GM12878 (cell line): ENCODE measurements around the gene PRKN. TPM values are rescaled to one million over a fixed set of nuclear protein-coding genes. Genes with fewer than 3 reads are reported as not detected.

Source experiments
- ATAC-seq: fragments of 200-7000 bp; cut with Tn5 transposase; 3 replicates; pipeline ENCODE4 v1.9.1; 2020; ENCODE audit warnings: mild to moderate bottlenecking, moderate library complexity
- BruUV-seq: library from RNA; stranded (reverse); fragments of 400-500 nt; replicated peaks from 2 replicates; lab custom pipeline; 2021; lab: Mats Ljungman, UMichigan
- CTCF ChIA-PET: fragments of 300-600 bp; sonication (Branson Sonifier 250); formaldehyde crosslinking; extraction: SDS; loops from one replicate; lab custom pipeline; 2021; ENCODE audit warnings: inconsistent platforms; lab: Yijun Ruan, JAX
- POLR2A ChIA-PET: fragments of 350-600 bp; formaldehyde crosslinking; extraction: SDS; loops from one replicate; lab custom pipeline; 2021; ENCODE audit warnings: inconsistent platforms; lab: Charles Lee
- RAD21 ChIA-PET: fragments of 300-600 bp; sonication (Branson Sonifier 250); formaldehyde crosslinking; loops from one replicate; lab custom pipeline; 2023; ENCODE audit warnings: antibody characterized with exemption; ENCODE audit not compliant: unreplicated experiment; lab: Charles Lee
- SMC1A ChIA-PET: fragments of 300-600 bp; sonication (Branson Sonifier 250); formaldehyde crosslinking; loops from one replicate; lab custom pipeline; 2023; ENCODE audit not compliant: unreplicated experiment, uncharacterized antibody; lab: Charles Lee
- DNase-seq: peaks from one replicate; pipeline ENCODE4 v3.0.0-alpha.2; 2011; ENCODE audit warnings: low read depth, low spot score
- FAIRE-seq: peaks from 3 replicates; lab custom pipeline; 2011; peaks lifted over from hg19 to GRCh38; lab: Jason Lieb, UNC
- H2AFZ ChIP-seq: 2 replicates; pipeline ENCODE4 v1.6.0; 2011; ENCODE audit warnings: low read depth, low read length, control low read depth; ENCODE audit not compliant: control insufficient read depth
- H3K27ac ChIP-seq: 2 replicates; pipeline ENCODE4 v1.5.1; 2011; ENCODE audit warnings: control low read depth; ENCODE audit not compliant: control insufficient read depth, insufficient read depth
- H3K27me3 ChIP-seq, 2 experiments: replicated peaks in 1 of 2; 2 replicates each; pipeline versions ENCODE4 v1.6.0 to v1.6.1; 2011; ENCODE audit warnings: low read length in 1 of 2; ENCODE audit not compliant: control insufficient read depth in 2 of 2, insufficient read depth in 2 of 2
- H3K36me3 ChIP-seq, 2 experiments: 2 replicates each; pipeline ENCODE4 v1.5.1; 2011; ENCODE audit warnings: low read length in 1 of 2; ENCODE audit not compliant: control insufficient read depth in 2 of 2, insufficient read depth in 2 of 2
- H3K4me1 ChIP-seq: 2 replicates; pipeline ENCODE4 v1.6.1; 2011; ENCODE audit warnings: mild to moderate bottlenecking, low read length, moderate library complexity, mixed read lengths; ENCODE audit not compliant: control insufficient read depth, insufficient read depth
- H3K4me2 ChIP-seq: 2 replicates; pipeline ENCODE4 v1.6.0; 2011; ENCODE audit warnings: control low read depth; ENCODE audit not compliant: control insufficient read depth, insufficient read depth
- H3K4me3 ChIP-seq: fragments of 200-600 bp; sonication (generic); 2 replicates; pipeline ENCODE4 v1.5.1; 2016
- H3K79me2 ChIP-seq: 2 replicates; pipeline ENCODE4 v1.6.0; 2011; ENCODE audit warnings: low read length; ENCODE audit not compliant: control insufficient read depth, insufficient read depth
- H3K9ac ChIP-seq: 2 replicates; pipeline ENCODE4 v1.8.0; 2011; ENCODE audit warnings: low read length, control low read depth, mixed read lengths; ENCODE audit not compliant: control insufficient read depth, insufficient read depth
- H3K9me3 ChIP-seq: replicated peaks from 3 replicates; pipeline ENCODE4 v1.5.1; 2011; ENCODE audit warnings: mild to moderate bottlenecking, low read length; ENCODE audit not compliant: control insufficient read depth, insufficient read depth
- H4K20me1 ChIP-seq: 2 replicates; pipeline ENCODE4 v1.6.0; 2011; ENCODE audit not compliant: control insufficient read depth, insufficient read depth
- CHD2 ChIP-seq: IDR thresholded peaks from 2 replicates; pipeline ENCODE4 v1.6.1; 2011; ENCODE audit warnings: low read depth, low read length, improper control_type of control experiment, borderline replicate concordance
- CREB1 ChIP-seq: IDR thresholded peaks from 2 replicates; pipeline ENCODE4 v1.6.1; 2012; ENCODE audit warnings: low read depth, mild to moderate bottlenecking, inconsistent platforms
- FOXK2 ChIP-seq: fragments of 450-650 bp; IDR thresholded peaks from 2 replicates; pipeline ENCODE4 v1.6.1; 2017; ENCODE audit warnings: mild to moderate bottlenecking, moderate library complexity
- FOXM1 ChIP-seq: IDR thresholded peaks from 2 replicates; pipeline ENCODE4 v1.6.1; 2012; ENCODE audit warnings: low read depth, mild to moderate bottlenecking, inconsistent platforms, low read length, moderate library complexity
- IKZF1 ChIP-seq: fragments of 450-650 bp; conservative IDR thresholded peaks from 2 replicates; pipeline ENCODE4 v1.6.1; 2017; ENCODE audit warnings: antibody characterized with exemption, mild to moderate bottlenecking
- MLLT1 ChIP-seq: fragments of 450-650 bp; IDR thresholded peaks from 2 replicates; pipeline ENCODE4 v1.6.1; 2016; ENCODE audit warnings: mild to moderate bottlenecking
- NFXL1 ChIP-seq: fragments of 450-650 bp; IDR thresholded peaks from 2 replicates; pipeline ENCODE4 v1.6.1; 2017; ENCODE audit warnings: antibody characterized with exemption, mild to moderate bottlenecking, borderline replicate concordance
- NR2C2 ChIP-seq: IDR thresholded peaks from 2 replicates; pipeline ENCODE4 v1.6.1; 2011; ENCODE audit warnings: borderline replicate concordance, low read depth; ENCODE audit not compliant: control insufficient read depth, insufficient read length
- POLR2AphosphoS2 ChIP-seq: IDR thresholded peaks from 2 replicates; pipeline ENCODE4 v1.6.1; 2011; ENCODE audit warnings: low read depth, mild to moderate bottlenecking, low read length, improper control_type of control experiment, moderate library complexity
- SMARCA5 ChIP-seq: fragments of 450-650 bp; IDR thresholded peaks from 2 replicates; pipeline ENCODE4 v1.6.1; 2017; ENCODE audit warnings: mild to moderate bottlenecking
- SPI1 ChIP-seq: IDR thresholded peaks from 2 replicates; pipeline ENCODE4 v1.6.1; 2011; ENCODE audit warnings: low read depth, mild to moderate bottlenecking, low read length, moderate library complexity, borderline replicate concordance; ENCODE audit not compliant: insufficient read depth
- WRNIP1 ChIP-seq: IDR thresholded peaks from 2 replicates; pipeline ENCODE4 v1.6.1; 2011; ENCODE audit warnings: low read depth, low read length, improper control_type of control experiment, borderline replicate concordance
- ZZZ3 ChIP-seq: IDR thresholded peaks from 2 replicates; pipeline ENCODE4 v1.6.1; 2011; ENCODE audit warnings: low read depth; ENCODE audit not compliant: control insufficient read depth, insufficient read length
- WGBS: methylation state at CpG from one replicate; pipeline ENCODE4 v1.1.6; 2016; ENCODE audit warnings: low lambda C conversion rate; ENCODE audit not compliant: insufficient replicate concordance, insufficient coverage; ENCODE audit errors: missing lambda C conversion rate; 5-methylcytosine and 5-hydroxymethylcytosine counted together
- in situ Hi-C: fragments of 300-500 bp; cut with MboI; formaldehyde crosslinking; loops from 9 replicates; pipeline ENCODE4 v1.14.3; 2018; ENCODE audit warnings: mixed read lengths
- intact Hi-C: fragments of 100-400 bp; cut with micrococcal nuclease; formaldehyde crosslinking; loops from one replicate; pipeline ENCODE4 v1.14.2; 2022; ENCODE audit not compliant: unreplicated experiment
- polyA plus RNA-seq, 11 experiments: library from polyadenylated mRNA; depleted of rRNA in 4 of 11; unstranded in 6 of 11; stranded (reverse) in 5 of 11; fragments of >200 nt; fragmentation: Nextera tagmentation in 4 of 11; fragmentation: Illumina TruSeq in 1 of 11; extraction: Ambion mirVana in 4 of 11; extraction: Trizol in 1 of 11; gene quantifications; 1 replicate in 1 of 11; 2 replicates in 10 of 11; pipeline versions ENCODE4 v1.2.1 to v1.2.3, GENCODE V29; 2011 to 2016; ENCODE audit warnings: inconsistent platforms in 2 of 11, missing spikeins in 2 of 11, low read depth in 1 of 11
- total RNA-seq, 4 experiments: library from RNA; depleted of rRNA in 3 of 4; stranded (reverse); fragments of >200 nt in 3 of 4; fragmentation: Illumina TruSeq in 1 of 4; extraction: Trizol in 1 of 4; gene quantifications; 2 replicates each; pipeline versions ENCODE4 v1.2.1 to v1.2.3, GENCODE V29; 2013 to 2021
- TF ChIP-seq, protein P1 (sequence below): fragments of 450-650 bp; IDR thresholded peaks from 2 replicates; pipeline ENCODE4 v1.6.1; 2014; ENCODE audit warnings: mild to moderate bottlenecking

The PRKN gene
- total and polyA plus RNA-seq, 10 of the 15 experiments (the other 5 are each of a cell fraction or from before 2014, with no cell fraction given): 0.06 to 0.09 TPM; not detected in 8

- ChIA-PET POLR2A (no interaction called here), SMC1A (no interaction called here), CTCF (no interaction called here), RAD21 (no interaction called here)
- H3K27ac ChIP-seq: no peak overlapping the region
- H3K36me3 ChIP-seq: no peaks in the 10 kb centered on the region
- no peak for DNase-seq
- 0% methylated on average over 3 of the region's 3 CpGs for WGBS
- no peak overlapping the region for H3K4me2 ChIP-seq
- no peak overlapping the region for H3K9ac ChIP-seq
- no peaks in the 10 kb centered on the region for H3K9me3 ChIP-seq
- intact Hi-C loops: no loop called here
- TF ChIP-seq, protein P1, sequence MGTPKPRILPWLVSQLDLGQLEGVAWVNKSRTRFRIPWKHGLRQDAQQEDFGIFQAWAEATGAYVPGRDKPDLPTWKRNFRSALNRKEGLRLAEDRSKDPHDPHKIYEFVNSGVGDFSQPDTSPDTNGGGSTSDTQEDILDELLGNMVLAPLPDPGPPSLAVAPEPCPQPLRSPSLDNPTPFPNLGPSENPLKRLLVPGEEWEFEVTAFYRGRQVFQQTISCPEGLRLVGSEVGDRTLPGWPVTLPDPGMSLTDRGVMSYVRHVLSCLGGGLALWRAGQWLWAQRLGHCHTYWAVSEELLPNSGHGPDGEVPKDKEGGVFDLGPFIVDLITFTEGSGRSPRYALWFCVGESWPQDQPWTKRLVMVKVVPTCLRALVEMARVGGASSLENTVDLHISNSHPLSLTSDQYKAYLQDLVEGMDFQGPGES: no peak
- TF ChIP-seq SMARCA5: no peak
- in situ Hi-C loops: no loop called here
- no peaks in the 10 kb centered on the region for H3K4me1 ChIP-seq
- no peak overlapping the region for H2AFZ ChIP-seq
- H3K27me3 ChIP-seq: no peaks in the 10 kb centered on the region
- H3K79me2 ChIP-seq: no peaks in the 10 kb centered on the region
- no peak for ATAC-seq
- no peak overlapping the region for H3K4me3 ChIP-seq
- no peak for FAIRE-seq
- H4K20me1 ChIP-seq: no peaks in the 10 kb centered on the region
- no TSS peak for BruUV-seq
Observed at GRCh38 chr6:162315291-162315690, 412.3 kb downstream of the PRKN start.

DNA sequence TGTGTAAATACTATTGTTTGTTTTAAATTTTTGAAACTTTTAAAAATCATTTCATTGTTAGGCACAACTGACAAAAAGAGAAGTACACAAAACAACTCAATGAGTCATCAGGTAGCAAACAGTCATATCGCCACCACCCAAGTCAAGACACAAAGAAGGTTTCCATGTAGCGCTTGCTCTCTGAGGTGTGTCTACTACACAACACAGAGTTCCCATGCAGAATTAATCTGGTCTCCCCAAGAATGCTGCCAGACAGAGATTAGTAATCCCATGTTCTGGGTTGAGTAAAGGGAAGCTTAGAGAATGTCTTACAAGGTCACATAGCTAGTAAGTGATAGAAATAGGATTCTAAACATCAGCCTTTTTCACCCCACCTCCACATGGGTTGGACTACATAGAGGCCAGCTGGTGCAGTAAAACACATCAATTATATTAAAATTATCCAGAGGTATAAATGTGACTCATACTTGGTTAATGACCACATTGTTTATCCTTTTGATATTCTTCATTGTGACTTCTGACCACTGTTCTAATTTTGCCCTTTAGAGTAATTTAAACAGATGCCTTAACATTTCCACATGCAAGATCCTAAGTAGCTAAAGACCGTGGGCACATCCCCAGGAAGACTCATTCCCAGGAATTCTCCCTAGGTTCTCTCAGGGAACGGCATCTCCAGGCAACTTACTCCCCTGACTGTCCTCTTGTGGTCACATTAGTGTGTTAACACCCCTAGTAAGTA lies 413.5 kb downstream of the PRKN start:
- no peak for ATAC-seq
- in situ Hi-C loops (no loop called here), intact Hi-C loops (no loop called here)
- ChIA-PET SMC1A (no interaction called here), RAD21 (no interaction called here), POLR2A (no interaction called here), CTCF (no interaction called here)
- WGBS: 37% methylated on average over 4 of the region's 4 CpGs
- H3K9ac ChIP-seq: no peak overlapping the region
- FAIRE-seq: no peak
- no peaks in the 10 kb centered on the region for H3K79me2 ChIP-seq
- no peak overlapping the region for H3K4me3 ChIP-seq
- H3K27me3 ChIP-seq: no peaks in the 10 kb centered on the region
- H3K36me3 ChIP-seq: no peaks in the 10 kb centered on the region
- no peak overlapping the region for H3K4me2 ChIP-seq
- DNase-seq: no peak
- H2AFZ ChIP-seq: no peak overlapping the region
- BruUV-seq: no TSS peak
- H3K4me1 ChIP-seq: no peaks in the 10 kb centered on the region
- H3K27ac ChIP-seq: no peak overlapping the region
- no peaks in the 10 kb centered on the region for H4K20me1 ChIP-seq
- H3K9me3 ChIP-seq: no peaks in the 10 kb centered on the region
- TF ChIP-seq WRNIP1: no peak
- TF ChIP-seq NFXL1: no peak
- TF ChIP-seq FOXM1: no peak
- TF ChIP-seq SPI1: no peak
- no peak for TF ChIP-seq FOXK2
- no peak for TF ChIP-seq ZZZ3
- no peak for TF ChIP-seq IKZF1
- no peak for TF ChIP-seq POLR2AphosphoS2
- TF ChIP-seq CHD2: no peak
- TF ChIP-seq MLLT1: no peak
- no peak for TF ChIP-seq CREB1
- TF ChIP-seq NR2C2: no peak
